Cardiac muscle cell (in vitro differentiated cells and primary cell): Measurements from ENCODE around the gene TTC24. TPM values are rescaled to one million over a fixed set of nuclear protein-coding genes. Genes with fewer than 3 reads are reported as not detected.

ENCODE experiments used
- DNase-seq, 2 donors: peaks; one replicate each; pipeline versions ENCODE4 v3.0.0 to v3.0.0-alpha.2; 2010 to 2017; ENCODE audit warnings: low read depth in 1 of 2, low spot score in 1 of 2
- H3K27ac ChIP-seq: fragments of 200-600 bp; sonication (generic); 2 replicates; pipeline ENCODE4 v1.5.1; 2016
- H3K27me3 ChIP-seq: fragments of 200-600 bp; sonication (generic); 2 replicates; pipeline ENCODE4 v1.6.0; 2016; ENCODE audit warnings: control low read depth
- H3K36me3 ChIP-seq: fragments of 200-600 bp; sonication (generic); 2 replicates; pipeline ENCODE4 v1.5.1; 2016; ENCODE audit warnings: control low read depth
- H3K4me1 ChIP-seq: fragments of 200-600 bp; sonication (generic); 2 replicates; pipeline ENCODE4 v1.8.1; 2017; ENCODE audit warnings: low read depth, mild to moderate bottlenecking, mixed run types
- H3K4me3 ChIP-seq: fragments of 200-600 bp; sonication (generic); 2 replicates; pipeline ENCODE4 v1.5.1; 2016; ENCODE audit warnings: mild to moderate bottlenecking
- H3K9me3 ChIP-seq: fragments of 200-600 bp; sonication (generic); 2 replicates; pipeline ENCODE4 v1.5.1; 2017; ENCODE audit warnings: low read depth, mild to moderate bottlenecking, control low read depth
- CTCF ChIP-seq: IDR thresholded peaks from 2 replicates; pipeline ENCODE4 v1.5.1; 2012; ENCODE audit warnings: low read depth, mild to moderate bottlenecking, low read length
- polyA plus RNA-seq: library from polyadenylated mRNA; unstranded; fragments of >200 nt; fragmentation: Nextera tagmentation; extraction: Ambion mirVana; gene quantifications from 2 replicates; pipeline ENCODE4 v1.2.1, GENCODE V29; 2016
- total RNA-seq: library from RNA; depleted of rRNA; stranded (reverse); fragments of >200 nt; gene quantifications from 2 replicates; pipeline ENCODE4 v1.2.3, GENCODE V29; 2016

TTC24 gene
- total and polyA plus RNA-seq, 2 experiments from 2014 or later: 0.15 TPM; not detected in 1

GRCh38 chr1:156553860-156554485 lies 25.6 kb upstream of the TTC24 start:
- no peak overlapping the region for H3K4me3 ChIP-seq
- no peaks in the 10 kb centered on the region for H3K36me3 ChIP-seq
- no peaks in the 10 kb centered on the region for H3K27me3 ChIP-seq
- DNase-seq: no peak
- no peak overlapping the region for H3K27ac ChIP-seq
- H3K9me3 ChIP-seq: no peaks in the 10 kb centered on the region
- TF ChIP-seq CTCF: no peak
- no peaks in the 10 kb centered on the region for H3K4me1 ChIP-seq

GRCh38 chr1:156554971-156555370 lies 24.6 kb upstream of the TTC24 start:
- no peak for TF ChIP-seq CTCF
- Histone ChIP-seq H3K4me1 (peaks cover 9% of the 10 kb centered on the region), H3K36me3 (no peaks in the 10 kb centered on the region), H3K27me3 (no peaks in the 10 kb centered on the region), H3K27ac (no peak overlapping the region), H3K9me3 (no peaks in the 10 kb centered on the region), H3K4me3 (no peak overlapping the region)
- no peak for DNase-seq

GRCh38 chr1:156555715-156556114 lies 23.8 kb upstream of the TTC24 start:
- Histone ChIP-seq H3K27ac (no peak overlapping the region), H3K4me3 (no peak overlapping the region)

GRCh38 chr1:156556354-156556753 lies 23.2 kb upstream of the TTC24 start:
- TF ChIP-seq CTCF: no peak
- H3K4me1 ChIP-seq: peaks cover 17% of the 10 kb centered on the region
- H3K9me3 ChIP-seq: no peaks in the 10 kb centered on the region
- H3K36me3 ChIP-seq: no peaks in the 10 kb centered on the region
- DNase-seq: no peak
- no peak overlapping the region for H3K4me3 ChIP-seq
- H3K27ac ChIP-seq: no peak overlapping the region
- no peaks in the 10 kb centered on the region for H3K27me3 ChIP-seq

More at GRCh38 chr1:156555715-156556114, 23.8 kb upstream of the TTC24 start:
- no peak for TF ChIP-seq CTCF
- no peak for DNase-seq
- Histone ChIP-seq H3K27me3 (no peaks in the 10 kb centered on the region), H3K4me1 (peaks cover 17% of the 10 kb centered on the region), H3K36me3 (no peaks in the 10 kb centered on the region), H3K9me3 (no peaks in the 10 kb centered on the region)

GRCh38 chr1:156559086-156559796 lies 20.3 kb upstream of the TTC24 start:
- Histone ChIP-seq H3K36me3 (no peaks in the 10 kb centered on the region), H3K4me1 (peaks cover 17% of the 10 kb centered on the region), H3K27me3 (no peaks in the 10 kb centered on the region), H3K9me3 (no peaks in the 10 kb centered on the region), H3K4me3 (no peak overlapping the region), H3K27ac (no peak overlapping the region)
- no peak for TF ChIP-seq CTCF
- DNase-seq: peak in 1 of 2 donors; percentile 36
